GM10266 (cell line): ENCODE data around the gene CACNA2D4.

Experiments used
- DNase-seq: peaks from one replicate; pipeline ENCODE4 v3.0.0; 2012; ENCODE audit errors: extremely low spot score
- CTCF ChIP-seq: IDR thresholded peaks from 2 replicates; pipeline ENCODE4 v1.5.1; 2012; ENCODE audit warnings: mild to moderate bottlenecking, low read depth; ENCODE audit not compliant: control insufficient read depth, insufficient read depth; ENCODE audit errors: missing control alignments

The CACNA2D4 gene

GRCh38 chr12:1844223-1844622 lies 74.2 kb downstream of the CACNA2D4 start:
- no peak for DNase-seq
- no peak for TF ChIP-seq CTCF

GRCh38 chr12:1843641-1844005 lies 74.8 kb downstream of the CACNA2D4 start:
- no peak for TF ChIP-seq CTCF
- no peak for DNase-seq

- no peak for DNase-seq
- no peak for TF ChIP-seq CTCF
Measured at GRCh38 chr12:1842905-1843640, 75.4 kb downstream of the CACNA2D4 start.

- no peak for TF ChIP-seq CTCF
- DNase-seq, result no peak
Measured at GRCh38 chr12:1842183-1842904, 76.1 kb downstream of the CACNA2D4 start.

- no peak for DNase-seq
- TF ChIP-seq CTCF, result no peak
Measured at GRCh38 chr12:1841586-1842182, 76.8 kb downstream of the CACNA2D4 start.

GRCh38 chr12:1840981-1841425 lies 77.4 kb downstream of the CACNA2D4 start:
- no peak for TF ChIP-seq CTCF
- no peak for DNase-seq
